ENCODE data around the gene SCN3A.

GRCh38 chr2:165058476-165059265 is 145.2 kb downstream of the SCN3A start:
- TF ChIP-seq GATA3 (IDR thresholded peaks at IDR 0.05; ENCODE audit: low read depth, low read length), result no peak
- no peak for TF ChIP-seq GATA2 (IDR thresholded peaks at IDR 0.05; ENCODE audit: low read depth, low read length)
